Activated CD4-positive, alpha-beta T cell treated with anti-CD3 and anti-CD28 coated beads, Interleukin-2, amount 50 U/mL, for 24 hours (primary cell): ENCODE measurements around the gene RNU1-1.
"Not testable (repeated sequence)": the region's sequence is repeated elsewhere in the genome, so short reads cannot be mapped to it uniquely, and the experiment has no call there.

ENCODE experiments used
- DNase-seq, 2 donors: peaks; one replicate each; pipeline ENCODE4 v3.0.0-alpha.2; 2020; ENCODE audit warnings: low read depth in 1 of 2, low spot score in 1 of 2

RNU1-1 gene

DNA sequence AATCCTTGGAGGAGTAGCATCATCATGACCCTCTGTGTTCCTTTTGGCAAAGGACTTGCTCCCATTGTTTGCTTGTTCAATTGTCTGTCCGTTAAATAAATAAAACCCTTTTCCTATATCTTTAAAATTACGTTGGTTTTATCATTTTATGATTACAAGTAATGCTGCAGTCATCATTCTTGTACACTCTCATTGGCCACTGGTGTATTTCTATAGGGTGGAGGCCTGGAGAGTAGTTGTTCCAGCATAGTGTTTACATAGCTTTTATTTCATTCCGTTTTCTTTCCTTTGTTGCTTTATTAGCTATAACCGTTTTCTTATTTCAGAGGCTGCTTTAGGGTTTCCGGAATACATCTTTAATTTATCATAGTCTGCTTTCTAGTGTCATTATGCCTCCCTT, 7.6 kb upstream of the RNU1-1 start:
- not testable (repeated sequence) for DNase-seq

DNA sequence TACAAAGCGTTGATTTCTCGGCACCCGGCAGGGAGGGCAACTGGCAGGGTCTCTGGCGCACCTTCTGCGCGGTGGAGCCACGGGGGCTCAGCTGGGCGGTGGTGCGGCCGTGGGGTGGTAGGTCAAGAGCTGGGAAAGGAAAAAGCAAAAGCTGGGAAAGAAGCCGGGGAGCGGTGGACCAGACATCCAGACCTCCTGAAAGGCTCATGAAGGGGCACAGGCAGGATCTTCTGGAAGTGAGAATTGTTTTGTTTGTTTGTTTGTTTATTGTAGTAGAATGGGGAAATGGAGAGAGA, 7.2 kb upstream of the RNU1-1 start:
- DNase-seq = no peak

DNA sequence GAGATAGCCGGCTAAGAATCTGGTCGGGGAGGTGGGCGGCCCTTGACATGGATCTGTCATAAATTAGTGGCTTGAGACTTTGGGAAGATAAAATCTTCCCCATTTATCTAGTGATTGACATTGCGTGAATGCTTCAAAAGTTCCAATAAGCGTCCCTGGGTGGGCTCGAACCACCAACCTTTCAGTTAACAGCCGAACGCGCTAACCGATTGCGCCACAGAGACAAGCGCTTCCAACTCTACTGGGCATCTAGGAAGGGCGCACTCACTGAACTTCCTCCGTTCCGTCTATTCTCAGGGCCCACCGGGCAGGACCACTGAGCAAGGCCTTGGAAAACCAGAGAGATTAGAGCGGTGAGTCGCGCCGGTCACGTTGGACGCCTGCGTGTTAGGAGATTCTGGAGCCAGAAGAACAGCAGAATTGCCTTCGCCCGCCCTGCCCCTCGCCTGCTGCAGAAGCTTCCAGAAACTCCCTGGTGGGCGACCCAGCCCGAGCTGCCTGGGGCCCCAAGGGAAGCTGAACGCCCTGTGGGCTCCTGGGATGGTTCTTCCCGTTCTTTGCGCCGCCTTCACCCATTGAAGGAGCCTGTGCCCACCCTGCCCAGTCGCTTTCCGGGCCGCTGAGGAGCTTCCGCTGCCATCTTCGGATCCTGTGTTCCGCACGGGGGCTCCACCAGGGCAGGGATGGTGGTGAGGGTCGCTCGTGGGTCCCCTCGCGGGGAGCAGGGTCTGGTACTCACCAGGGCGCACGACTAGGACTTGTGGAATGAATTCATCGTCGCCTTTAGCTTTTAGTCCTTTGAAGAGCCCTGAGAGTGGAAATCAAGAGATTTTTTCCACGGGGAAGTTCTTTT, 6.6 kb upstream of the RNU1-1 start:
- not testable (repeated sequence) for DNase-seq

DNA sequence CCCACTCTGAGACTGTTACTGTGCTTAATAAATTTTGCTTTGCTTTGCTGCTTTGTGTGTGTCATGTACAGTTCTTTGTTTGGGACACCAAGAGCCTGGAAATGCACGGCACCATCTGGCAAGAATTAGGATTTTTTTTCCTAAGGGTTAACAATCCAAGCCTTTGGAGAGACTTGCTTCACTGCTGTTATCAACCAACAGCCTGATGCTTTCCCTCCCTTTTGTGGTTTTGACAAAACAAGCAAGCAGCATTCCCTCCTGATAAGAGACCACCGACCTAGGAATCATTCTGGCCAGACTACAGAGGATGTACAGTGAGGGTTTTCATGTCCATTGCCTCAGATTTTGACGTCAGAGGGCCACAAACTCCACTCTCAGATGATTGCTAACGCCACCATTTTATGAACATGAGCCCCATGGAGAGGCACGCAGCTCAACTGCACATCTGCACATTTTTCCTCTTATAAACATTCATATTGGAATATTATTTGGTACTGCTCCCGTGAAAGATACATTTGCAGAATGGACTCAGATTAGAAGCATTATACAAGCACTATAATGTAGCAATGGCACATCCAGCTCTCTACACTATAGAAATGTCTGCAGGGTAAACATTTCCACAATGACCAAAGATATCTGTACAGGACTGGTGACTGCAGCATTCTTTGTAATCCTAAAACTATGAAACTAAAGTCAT, 5.3 kb upstream of the RNU1-1 start:
- DNase-seq = not testable (repeated sequence)

DNA sequence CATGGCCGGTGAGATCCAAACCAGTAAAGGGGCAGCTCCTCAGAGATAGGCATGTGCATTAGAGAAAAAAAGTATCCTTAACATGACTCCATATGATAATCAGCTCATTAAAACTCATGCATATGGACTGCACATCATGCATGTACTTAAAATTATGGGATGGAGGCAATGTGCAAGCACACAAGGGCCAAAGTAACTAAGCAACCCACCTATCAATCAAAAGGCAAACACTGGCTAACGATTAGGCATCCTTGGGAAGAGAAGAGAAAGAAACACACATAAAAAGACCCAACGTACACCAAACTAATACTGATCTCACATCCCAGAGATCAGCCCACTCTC, 4.8 kb upstream of the RNU1-1 start:
- DNase-seq = not testable (repeated sequence)

DNA sequence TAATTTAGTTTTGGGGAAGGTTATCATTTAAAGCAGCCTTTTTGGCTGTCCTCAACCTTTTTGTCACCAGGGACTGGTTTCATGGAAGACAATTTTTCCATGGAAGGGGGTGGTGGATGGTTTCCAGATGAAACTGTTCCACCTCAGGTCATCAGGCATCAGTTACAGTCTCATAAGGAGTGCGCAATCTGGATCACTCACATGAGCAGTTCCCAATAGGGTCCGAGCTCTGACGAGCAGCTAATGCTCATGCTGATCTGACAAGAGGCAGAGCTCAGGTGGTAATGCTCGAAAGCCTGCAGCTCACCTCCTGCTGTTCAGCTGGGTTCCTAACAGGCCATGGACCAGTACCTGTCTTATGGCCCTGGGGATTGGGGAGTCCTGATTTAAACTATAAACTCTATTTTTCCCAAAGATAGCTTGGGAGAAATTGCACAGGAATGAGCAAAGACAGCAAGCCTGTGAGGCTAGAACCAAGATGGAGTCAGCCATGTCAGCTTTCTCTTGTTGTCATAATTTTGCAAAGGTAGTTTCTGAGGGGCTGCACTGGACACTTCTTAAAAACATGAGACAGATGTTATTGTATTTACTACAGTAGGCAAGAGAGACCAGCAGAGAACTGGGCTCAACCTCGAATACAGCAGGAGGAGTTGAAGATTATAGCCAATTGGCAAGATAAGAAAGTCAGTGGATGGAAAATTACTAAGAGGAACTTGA, 2.8 kb upstream of the RNU1-1 start:
- DNase-seq = not testable (repeated sequence)

DNA sequence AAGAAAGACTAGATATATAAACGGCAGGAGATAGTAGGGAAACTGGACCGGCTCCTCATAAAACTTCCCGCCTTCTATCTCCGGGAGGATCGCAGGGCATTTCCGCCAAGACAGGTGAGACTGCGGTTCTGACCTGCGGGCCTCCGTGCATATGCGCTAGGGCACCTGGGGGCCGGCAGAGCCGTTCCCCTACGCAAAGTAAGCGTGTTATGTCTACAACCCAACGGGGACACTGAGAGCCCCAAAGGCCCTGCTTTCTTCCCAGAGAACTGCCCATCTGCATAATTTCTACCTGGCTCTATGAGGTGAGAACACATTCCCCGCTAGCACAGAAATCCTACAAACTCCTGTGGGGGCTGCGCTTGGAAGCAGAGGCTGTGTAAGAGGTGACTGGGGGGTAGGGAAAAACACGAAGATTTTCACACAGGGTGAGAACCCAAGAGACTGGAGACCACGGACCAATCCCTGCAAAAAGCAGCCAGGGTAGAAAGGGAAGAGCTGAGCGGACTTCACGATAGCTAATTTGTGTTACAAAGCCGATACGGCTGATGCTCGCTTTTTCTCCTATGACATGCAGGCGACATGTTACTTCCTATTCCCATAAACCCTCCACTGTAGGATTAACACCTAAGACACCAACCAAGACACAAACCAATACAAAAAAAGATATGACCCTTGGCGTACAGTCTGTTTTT, 526 bp downstream of the RNU1-1 start:
- peak; percentile 50 to 87 for DNase-seq

DNA sequence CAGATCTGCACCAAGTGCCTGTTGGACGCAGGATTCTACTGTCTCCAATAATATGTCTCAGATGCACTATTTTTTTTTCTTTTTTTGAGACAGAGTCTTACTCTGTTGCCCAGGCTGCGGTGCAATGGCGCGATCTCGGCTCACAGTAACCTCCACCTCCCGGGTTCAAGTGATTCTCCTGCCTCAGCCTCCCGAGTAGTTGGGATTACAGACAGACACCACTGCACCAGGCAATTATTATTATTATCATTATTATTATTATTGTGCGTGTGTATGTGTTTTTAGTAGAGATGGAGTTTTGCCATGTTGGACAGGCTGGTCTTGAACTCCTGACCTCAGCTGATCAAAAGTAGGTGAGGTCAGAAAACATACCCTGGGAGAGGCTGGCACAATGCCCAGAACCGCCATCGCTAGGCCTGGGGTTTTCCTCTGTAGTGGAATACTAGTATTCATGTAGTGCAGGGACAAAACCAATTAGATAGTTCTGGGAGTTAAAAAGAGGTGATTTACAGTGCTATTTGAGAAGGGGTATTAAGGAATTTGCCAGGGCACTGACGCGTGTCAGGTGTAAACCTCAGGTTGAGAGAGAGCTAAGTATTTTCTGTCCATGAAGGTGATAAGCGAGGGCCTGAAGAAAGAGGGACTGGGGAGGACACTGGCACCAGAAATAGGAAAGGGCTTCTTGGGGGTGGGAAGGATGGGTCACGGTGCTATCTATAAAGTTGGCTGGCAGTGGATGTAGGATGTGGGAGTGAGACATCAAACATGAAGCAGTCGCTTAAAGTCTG, 1.3 kb downstream of the RNU1-1 start:
- peak in 1 of 2 donors; percentile 28 for DNase-seq

DNA sequence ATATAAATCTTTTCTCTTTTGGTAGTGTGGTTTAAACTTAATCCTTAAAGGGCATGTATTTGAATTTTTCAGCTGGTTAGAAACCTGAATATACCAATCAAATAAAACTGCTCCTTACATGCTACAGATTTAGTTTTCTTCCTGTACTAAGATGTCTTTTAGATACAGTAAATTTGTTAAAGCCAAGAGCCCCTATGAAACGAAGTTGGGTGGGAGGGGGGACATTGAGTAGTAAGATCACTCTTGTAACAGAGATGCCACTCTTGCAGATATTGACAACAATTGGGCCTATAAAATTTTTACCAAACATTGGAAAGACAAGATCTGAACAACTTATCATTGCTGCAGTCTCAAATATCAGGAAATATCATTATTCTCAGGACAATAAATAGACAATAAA, 2.2 kb downstream of the RNU1-1 start:
- not testable (repeated sequence) for DNase-seq

DNA sequence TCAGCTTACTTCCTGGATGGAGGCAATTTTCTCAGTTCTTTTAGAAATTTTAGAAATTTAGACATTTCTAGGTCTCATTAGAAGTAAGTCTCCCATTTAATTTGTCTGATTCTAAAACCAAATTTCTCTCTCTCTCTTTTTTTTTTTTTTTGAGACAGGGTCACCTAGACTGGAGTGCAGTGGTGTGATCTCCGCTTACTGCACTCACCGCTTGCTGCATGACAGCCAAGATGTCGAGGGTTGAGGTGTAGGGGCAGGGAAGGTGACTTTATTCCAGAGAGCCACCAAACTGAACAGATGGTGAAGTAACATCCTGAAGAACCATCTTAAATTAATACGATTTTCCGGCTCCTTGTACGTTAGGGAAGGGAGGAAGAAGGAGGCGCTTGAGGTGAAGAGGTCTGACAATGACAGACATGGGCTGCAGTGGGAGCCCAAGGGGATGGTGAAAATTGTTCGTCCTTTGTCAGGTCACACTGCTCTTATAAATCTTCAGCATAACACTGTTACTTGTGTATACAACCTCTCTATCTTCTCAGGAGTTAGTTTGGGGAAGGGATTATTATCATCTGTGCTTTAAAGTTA, 5.1 kb downstream of the RNU1-1 start:
- DNase-seq = not testable (repeated sequence)

DNA sequence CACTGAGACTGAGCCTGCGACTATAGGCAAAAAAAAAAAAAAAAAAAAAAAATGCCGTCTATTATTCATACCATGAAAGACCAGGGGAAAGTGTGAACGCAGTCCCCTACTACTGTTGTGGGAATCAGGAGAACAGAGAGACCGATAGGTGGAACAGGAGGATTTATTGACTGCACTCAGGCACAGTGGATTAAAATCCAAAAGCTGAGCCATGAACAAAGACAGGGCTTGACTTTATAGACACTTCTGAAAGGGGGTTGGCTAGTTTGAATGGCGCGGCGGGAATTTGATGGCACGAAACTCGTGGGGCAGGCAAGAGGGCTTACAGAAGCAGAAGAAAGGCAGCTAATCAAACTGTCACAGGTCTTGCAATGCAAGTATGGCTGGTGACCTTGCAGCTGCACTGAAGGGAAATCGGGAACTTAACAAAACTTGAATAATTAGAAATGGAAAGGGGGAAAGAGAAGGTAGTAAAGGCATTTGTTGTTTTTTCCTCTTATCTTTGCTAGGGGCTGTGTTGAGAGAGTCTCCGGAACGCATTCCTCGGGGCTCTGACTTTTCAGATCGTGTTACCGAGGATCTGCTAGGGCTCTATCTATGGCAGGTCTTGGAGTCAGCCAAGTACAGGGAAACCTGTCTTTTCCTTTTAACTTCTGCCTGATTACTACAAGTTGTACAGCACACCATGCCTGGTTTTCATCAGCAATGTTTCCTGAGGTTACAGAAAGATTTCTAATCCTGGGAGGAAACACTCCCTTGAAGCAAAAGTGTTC, 7.5 kb downstream of the RNU1-1 start:
- not testable (repeated sequence) for DNase-seq

DNA sequence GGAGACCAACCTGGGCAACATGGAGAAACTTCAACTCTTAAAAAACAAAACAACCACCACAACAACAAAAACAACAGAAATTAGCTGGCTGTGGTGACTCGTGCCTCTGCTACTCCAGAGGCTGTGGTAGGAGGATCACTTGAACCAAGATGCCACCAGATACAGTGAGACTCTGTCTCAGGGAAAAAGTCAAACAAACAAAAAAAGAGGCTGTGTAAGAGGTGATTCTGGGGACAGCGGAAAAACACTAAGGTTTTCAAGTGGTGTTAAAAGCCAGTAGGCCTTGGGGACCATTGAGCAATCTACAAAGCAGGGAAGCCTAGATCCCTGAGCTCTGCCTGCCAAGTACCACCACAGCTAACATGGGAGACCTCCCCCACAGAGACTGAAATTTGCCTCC, 8.2 kb downstream of the RNU1-1 start:
- not testable (repeated sequence) for DNase-seq

DNA sequence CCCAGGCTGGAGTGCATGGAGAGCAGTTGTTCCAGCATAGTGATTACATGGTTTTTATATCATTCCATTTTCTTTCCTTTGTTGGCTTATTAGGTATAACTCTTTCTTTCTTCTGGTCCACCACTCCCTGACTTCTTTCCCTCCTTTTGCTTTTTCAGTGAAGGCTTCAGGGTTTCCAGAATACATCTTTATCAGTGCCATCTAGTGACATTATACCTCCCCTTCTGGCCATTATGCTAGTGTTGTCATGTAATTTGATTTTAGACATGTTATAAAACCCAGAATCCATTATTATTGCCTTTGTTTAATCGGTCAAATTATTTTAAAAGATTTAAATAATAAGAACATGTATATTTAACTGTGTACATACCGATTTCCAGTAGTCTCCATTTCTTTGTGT, 10.6 kb downstream of the RNU1-1 start:
- no peak for DNase-seq

DNA sequence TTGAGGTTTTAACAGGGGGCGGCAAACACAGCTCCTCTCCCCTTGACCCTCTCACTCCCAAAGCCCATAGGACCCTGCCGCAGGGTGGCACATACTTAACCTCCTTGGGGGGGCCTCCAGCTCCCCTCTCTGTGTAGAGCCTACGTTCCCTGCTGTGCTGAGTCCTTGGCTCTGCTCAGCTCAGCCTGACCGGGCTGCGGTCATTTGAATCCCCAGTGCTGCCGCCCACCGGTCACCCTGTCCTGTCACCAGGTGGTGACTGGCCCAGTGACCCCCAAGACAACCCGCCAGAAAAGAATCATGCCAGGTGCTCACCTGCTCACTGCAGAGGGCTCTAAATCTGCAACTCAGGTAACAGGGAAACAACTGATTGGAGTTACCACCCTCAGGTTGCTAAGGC, 12.6 kb downstream of the RNU1-1 start:
- not testable (repeated sequence) for DNase-seq

DNA sequence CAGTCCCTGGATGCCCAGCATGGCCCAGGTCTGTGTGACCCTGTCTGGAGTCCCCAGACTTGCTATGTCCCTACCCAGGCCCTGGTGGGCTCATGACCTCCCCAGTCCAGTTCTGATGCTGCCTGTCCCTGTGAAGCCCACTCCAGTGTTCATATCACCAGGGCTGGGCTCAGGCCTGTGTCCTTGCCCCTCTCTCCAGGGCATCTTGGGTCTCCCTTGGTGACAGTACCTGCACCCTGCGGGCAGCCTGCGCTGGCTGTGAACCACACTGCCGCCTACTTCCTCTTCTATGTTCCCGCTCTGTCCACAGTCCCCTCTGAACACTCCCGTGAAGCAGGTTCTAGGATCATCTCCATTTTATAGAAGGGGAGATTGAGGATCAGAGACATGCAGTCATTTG, 13.1 kb downstream of the RNU1-1 start:
- DNase-seq = not testable (repeated sequence)

DNA sequence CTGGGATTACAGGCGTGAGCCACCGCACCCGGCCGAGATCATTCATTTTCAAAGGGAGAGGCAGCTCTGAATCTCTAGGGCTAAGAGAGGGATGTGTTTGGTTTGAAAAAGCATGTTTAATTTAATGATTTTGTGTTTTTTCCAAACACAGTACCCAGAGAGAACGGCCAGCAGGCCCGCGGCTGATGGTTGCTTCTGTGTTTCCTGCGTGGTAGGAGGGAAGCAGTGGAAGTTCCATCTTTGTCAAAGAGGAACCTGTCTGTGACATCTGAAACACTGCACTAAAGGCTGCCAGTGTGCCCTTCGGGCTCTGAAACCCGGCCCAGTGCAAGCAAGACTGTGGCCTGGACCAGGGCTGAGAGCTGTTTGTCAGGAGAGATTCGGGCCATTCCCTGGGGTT, 13.6 kb downstream of the RNU1-1 start:
- not testable (repeated sequence) for DNase-seq

DNA sequence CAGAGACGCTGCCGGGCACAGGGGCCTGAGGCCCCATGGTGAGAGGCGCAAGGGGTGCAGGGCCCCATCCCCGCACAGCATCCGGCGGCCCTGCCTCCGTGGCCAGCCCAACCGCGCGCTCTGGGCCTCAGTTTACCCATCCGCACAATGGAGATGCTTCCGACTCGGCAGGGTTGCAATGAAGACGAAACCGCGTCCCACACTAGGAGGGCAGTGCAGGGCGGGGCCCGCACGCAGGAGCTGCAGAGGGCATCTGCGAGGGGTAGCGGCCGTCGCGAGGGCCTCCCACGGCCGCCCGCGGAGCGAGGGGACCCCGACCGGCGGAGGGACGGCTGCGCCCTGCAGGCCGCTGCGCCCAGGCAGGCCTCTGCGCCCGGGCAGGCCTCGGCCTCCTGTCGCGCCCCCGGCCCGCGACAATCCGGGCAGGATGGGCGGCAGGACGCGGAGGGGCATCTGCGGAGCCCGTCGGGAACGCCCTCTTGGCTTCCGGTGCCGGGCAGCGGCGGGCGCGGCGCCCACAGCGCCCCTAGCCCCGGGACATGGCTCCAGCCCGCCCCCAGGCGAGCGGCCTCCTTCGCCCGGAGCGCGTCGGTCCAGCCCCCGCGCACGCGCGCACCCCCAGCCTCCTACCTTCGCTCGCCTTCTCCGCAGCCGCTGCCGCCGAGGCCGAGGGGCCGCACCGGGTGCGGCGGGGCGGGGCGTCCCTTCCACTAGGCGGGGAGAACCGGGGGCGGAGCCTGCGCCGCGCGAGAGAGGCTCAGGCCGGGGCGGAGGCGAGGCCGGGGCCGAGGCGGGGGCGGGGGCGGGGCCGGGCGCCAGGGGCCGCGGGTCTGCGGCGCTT, 15.3 kb downstream of the RNU1-1 start:
- DNase-seq = peak; percentile 62 to 68

DNA sequence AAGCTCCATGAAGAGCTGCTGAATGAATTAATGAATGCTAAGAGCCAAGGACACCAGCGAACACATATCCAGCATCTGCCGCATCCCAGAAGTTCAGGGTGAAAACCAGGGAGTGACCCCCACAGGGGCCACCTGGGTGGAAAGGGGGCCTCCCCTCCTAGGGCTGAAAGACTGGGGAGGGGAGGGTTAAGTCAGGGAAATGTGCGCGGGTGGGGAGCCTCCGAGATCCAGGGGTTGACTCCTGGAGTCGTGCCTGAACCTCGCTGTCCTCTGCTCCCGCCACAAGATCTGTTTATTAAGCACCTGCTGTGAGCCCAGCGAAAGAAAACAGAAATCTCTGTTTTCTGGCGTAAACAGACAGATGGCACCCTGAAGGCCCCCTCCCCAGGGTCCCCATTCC, 16.0 kb downstream of the RNU1-1 start:
- not testable (repeated sequence) for DNase-seq

DNA sequence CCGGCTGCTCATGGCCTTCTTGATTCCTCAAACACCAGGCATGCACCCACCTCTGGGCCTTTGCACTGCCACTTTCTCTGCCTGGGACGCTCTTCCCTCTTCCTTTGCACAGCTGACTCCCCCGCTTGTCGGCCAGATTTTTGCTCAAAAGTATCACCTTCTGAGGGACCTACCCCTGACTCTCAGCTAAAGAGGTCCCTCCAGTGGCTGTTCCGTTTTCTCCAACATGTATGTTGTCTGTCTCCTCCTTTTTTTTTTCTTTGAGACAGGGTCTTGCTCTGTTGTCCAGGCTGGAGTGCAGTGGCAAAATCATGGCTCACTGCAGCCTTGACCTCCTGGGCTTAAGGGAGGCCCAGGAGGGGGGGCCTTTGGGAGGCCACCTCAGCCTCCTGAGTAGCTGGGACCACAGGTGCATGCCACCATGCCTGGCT, 16.6 kb downstream of the RNU1-1 start:
- not testable (repeated sequence) for DNase-seq
